H9 (cell line): ENCODE measurements around the gene HYAL1. TPM values are rescaled to one million over a fixed set of nuclear protein-coding genes. Genes with fewer than 3 reads are reported as not detected.

Source experiments
- DNase-seq: peaks from one replicate; pipeline ENCODE4 v3.0.0-alpha.2; 2017
- H2AFZ ChIP-seq: one replicate; pipeline ENCODE4 v1.6.1; 2013; ENCODE audit warnings: mild to moderate bottlenecking, low read length, control low read depth, moderate library complexity
- H2AK5ac ChIP-seq: 2 replicates; pipeline ENCODE4 v1.6.1; 2013; ENCODE audit warnings: low read length, control low read depth, mixed read lengths; ENCODE audit not compliant: insufficient read length
- H2BK120ac ChIP-seq: one replicate; pipeline ENCODE4 v1.6.1; 2013; ENCODE audit warnings: low read depth, mild to moderate bottlenecking, low read length, control low read depth, inconsistent platforms; ENCODE audit not compliant: poor library complexity, severe bottlenecking
- H2BK12ac ChIP-seq: 2 replicates; pipeline ENCODE4 v1.6.1; 2013; ENCODE audit warnings: low read length, control low read depth, mixed read lengths, low read depth; ENCODE audit not compliant: insufficient read length
- H2BK15ac ChIP-seq: 2 replicates; pipeline ENCODE4 v1.6.1; 2013; ENCODE audit warnings: low read depth, low read length, control low read depth
- H2BK20ac ChIP-seq: one replicate; pipeline ENCODE4 v1.6.1; 2013; ENCODE audit warnings: low read depth, mild to moderate bottlenecking, low read length, control low read depth, inconsistent platforms; ENCODE audit not compliant: poor library complexity, severe bottlenecking
- H2BK5ac ChIP-seq: 2 replicates; pipeline ENCODE4 v1.6.1; 2013; ENCODE audit warnings: low read length, control low read depth, mixed read lengths; ENCODE audit not compliant: insufficient read length
- H3K14ac ChIP-seq: 2 replicates; pipeline ENCODE4 v1.6.1; 2013; ENCODE audit warnings: low read length, control low read depth; ENCODE audit not compliant: insufficient read depth
- H3K18ac ChIP-seq: 2 replicates; pipeline ENCODE4 v1.6.1; 2013; ENCODE audit warnings: low read depth, mild to moderate bottlenecking, mixed read lengths, low read length, control low read depth; ENCODE audit not compliant: insufficient read length
- H3K23ac ChIP-seq: 2 replicates; pipeline ENCODE4 v1.6.1; 2013; ENCODE audit warnings: low read length, control low read depth, mixed read lengths, low read depth; ENCODE audit not compliant: insufficient read length
- H3K23me2 ChIP-seq: 2 replicates; pipeline ENCODE4 v1.6.1; 2013; ENCODE audit warnings: low read depth, mild to moderate bottlenecking, mixed read lengths, low read length, control low read depth; ENCODE audit not compliant: insufficient read length, poor library complexity, severe bottlenecking
- H3K27ac ChIP-seq: 2 replicates; pipeline ENCODE4 v1.5.1; 2013; ENCODE audit warnings: low read length, control low read depth, mixed read lengths, low read depth; ENCODE audit not compliant: insufficient read length
- H3K27me3 ChIP-seq: 2 replicates; pipeline ENCODE4 v1.6.1; 2013; ENCODE audit warnings: low read length, control low read depth, inconsistent platforms; ENCODE audit not compliant: insufficient read depth
- H3K4ac ChIP-seq: 2 replicates; pipeline ENCODE4 v1.6.1; 2013; ENCODE audit warnings: low read depth, mild to moderate bottlenecking, control low read depth, inconsistent platforms, low read length, moderate library complexity
- H3K4me1 ChIP-seq: 2 replicates; pipeline ENCODE4 v1.6.1; 2013; ENCODE audit warnings: low read length, control low read depth, inconsistent platforms; ENCODE audit not compliant: insufficient read depth
- H3K4me2 ChIP-seq: 2 replicates; pipeline ENCODE4 v1.6.1; 2013; ENCODE audit warnings: low read length, control low read depth, mixed read lengths; ENCODE audit not compliant: insufficient read length, insufficient read depth
- H3K56ac ChIP-seq: 2 replicates; pipeline ENCODE4 v1.6.1; 2013; ENCODE audit warnings: low read depth, mild to moderate bottlenecking, mixed read lengths, low read length, control low read depth; ENCODE audit not compliant: insufficient read length
- H3K79me1 ChIP-seq: 2 replicates; pipeline ENCODE4 v1.6.1; 2013; ENCODE audit warnings: low read depth, mild to moderate bottlenecking, moderate library complexity, low read length, control low read depth, inconsistent platforms; ENCODE audit not compliant: insufficient read depth, poor library complexity, severe bottlenecking
- H3K79me2 ChIP-seq: 2 replicates; pipeline ENCODE4 v1.6.1; 2013; ENCODE audit warnings: low read length, control low read depth, inconsistent platforms; ENCODE audit not compliant: insufficient read depth
- H3K9ac ChIP-seq: 2 replicates; pipeline ENCODE4 v1.6.1; 2013; ENCODE audit warnings: low read length, control low read depth, mixed read lengths; ENCODE audit not compliant: insufficient read length; ENCODE audit errors: extremely low read depth
- H3K9me3 ChIP-seq: one replicate; pipeline ENCODE4 v1.6.1; 2013; ENCODE audit warnings: low read depth, low read length, inconsistent platforms; ENCODE audit not compliant: control insufficient read depth
- H3T11ph ChIP-seq: one replicate; pipeline ENCODE4 v1.6.1; 2013; ENCODE audit warnings: mild to moderate bottlenecking, low read length, control low read depth, inconsistent platforms
- H4K20me1 ChIP-seq: one replicate; pipeline ENCODE4 v1.6.1; 2013; ENCODE audit not compliant: control insufficient read depth, insufficient read length, insufficient read depth
- H4K5ac ChIP-seq: 2 replicates; pipeline ENCODE4 v1.6.1; 2013; ENCODE audit warnings: low read depth, mild to moderate bottlenecking, mixed read lengths, low read length, control low read depth; ENCODE audit not compliant: insufficient read length
- H4K8ac ChIP-seq: replicated peaks from 2 replicates; pipeline ENCODE4 v1.6.1; 2013; ENCODE audit warnings: low read length, control low read depth, mixed read lengths, low read depth; ENCODE audit not compliant: insufficient read length
- H4K91ac ChIP-seq: 2 replicates; pipeline ENCODE4 v1.6.1; 2013; ENCODE audit warnings: low read depth, mild to moderate bottlenecking, moderate library complexity, mixed read lengths, low read length, control low read depth; ENCODE audit not compliant: insufficient read length
- H3K27ac Mint-ChIP-seq, 3 experiments: 2 replicates in 2 of 3; 3 replicates in 1 of 3; pipeline ENCODE4 v1.8.0; 2020 to 2021; ENCODE audit warnings: mixed read lengths in 3 of 3, mild to moderate bottlenecking in 1 of 3, moderate library complexity in 1 of 3
- H3K27me3 Mint-ChIP-seq: 2 replicates; pipeline ENCODE4 v1.8.0; 2021; ENCODE audit warnings: low read depth, mild to moderate bottlenecking, moderate library complexity, mixed read lengths
- H3K36me3 Mint-ChIP-seq, 3 experiments: 2 replicates in 2 of 3; 3 replicates in 1 of 3; pipeline ENCODE4 v1.8.0; 2020 to 2021; ENCODE audit warnings: low read depth in 3 of 3, mixed read lengths in 3 of 3; ENCODE audit not compliant: insufficient read depth in 1 of 3
- H3K4me1 Mint-ChIP-seq, 2 experiments: 2 replicates each; pipeline ENCODE4 v1.8.0; 2020; ENCODE audit warnings: mixed read lengths in 2 of 2
- H3K4me3 Mint-ChIP-seq, 2 experiments: 2 replicates in 1 of 2; 3 replicates in 1 of 2; pipeline ENCODE4 v1.8.0; 2020 to 2021; ENCODE audit warnings: mild to moderate bottlenecking in 2 of 2, mixed read lengths in 2 of 2, moderate library complexity in 1 of 2
- H3K9me3 Mint-ChIP-seq, 2 experiments: 2 replicates in 1 of 2; 3 replicates in 1 of 2; pipeline ENCODE4 v1.8.0; 2020; ENCODE audit warnings: mild to moderate bottlenecking in 2 of 2, mixed read lengths in 2 of 2, moderate library complexity in 1 of 2
- CTCF ChIP-seq: fragments of 200-600 bp; sonication (generic); conservative IDR thresholded peaks from 3 replicates; pipeline ENCODE4 v1.8.0; 2021; ENCODE audit warnings: antibody characterized with exemption, mild to moderate bottlenecking
- WGBS: extraction: QIAGEN DNeasy Blood & Tissue Kit; methylation state at CpG from one replicate; pipeline ENCODE4 v1.1.7; 2013; ENCODE audit warnings: missing lambda C conversion rate, low lambda C conversion rate, mixed read lengths; ENCODE audit not compliant: insufficient read length; ENCODE audit errors: extremely low coverage; 5-methylcytosine and 5-hydroxymethylcytosine counted together
- total RNA-seq: library from RNA; stranded (reverse); gene quantifications from 2 replicates; pipeline ENCODE4 v1.2.1, GENCODE V29; 2021

The HYAL1 gene
- total RNA-seq, 1 experiment from 2014 or later = 2.0 TPM

DNA sequence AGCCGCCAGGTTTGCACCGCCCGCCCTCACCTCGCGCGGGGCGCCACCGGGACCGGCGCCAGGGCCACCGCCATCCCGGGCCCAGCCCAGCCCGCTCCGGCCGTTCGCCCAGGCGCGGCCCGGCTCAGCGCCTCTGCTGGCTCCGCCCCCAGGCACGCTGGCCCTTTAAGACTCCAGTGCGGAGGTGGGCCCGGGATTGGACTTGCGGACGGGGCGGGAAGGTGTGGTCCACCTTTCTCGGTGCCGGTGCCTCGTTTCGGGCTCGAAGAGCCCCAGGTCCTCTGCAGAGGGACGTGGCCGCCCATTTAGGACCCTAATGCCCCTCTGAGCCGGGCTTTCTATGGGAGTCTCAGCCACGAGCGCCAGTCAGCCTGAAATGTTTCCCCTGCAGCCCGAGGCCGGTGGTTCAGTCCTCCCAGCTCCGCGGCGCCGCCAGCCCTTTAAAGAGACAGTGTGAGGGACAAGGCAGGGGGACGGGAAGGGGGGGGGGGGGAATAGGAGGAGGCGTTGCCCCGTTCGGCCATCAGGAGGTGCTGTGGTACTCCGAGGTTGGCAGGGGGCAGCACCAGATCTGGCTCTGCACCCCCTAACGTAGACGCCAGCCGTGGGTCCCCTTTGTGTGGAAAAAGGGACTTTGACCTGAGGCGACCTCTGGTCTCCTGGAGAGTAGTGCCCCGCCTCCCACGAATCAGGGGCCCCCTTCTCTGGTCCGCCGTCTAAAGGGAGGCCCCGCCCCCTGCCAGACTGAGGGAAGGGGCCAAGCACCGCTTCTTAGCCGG is 18.2 kb upstream of the HYAL1 start:
- H3K79me1 ChIP-seq = no peaks in the 10 kb centered on the region

More for the DNA sequence above, 18.2 kb upstream of the HYAL1 start:
- H3K4ac ChIP-seq = no peak overlapping the region
- Mint-ChIP-seq H3K36me3 (peaks cover 37 to 59% (median 47%) of the 10 kb centered on the region in 3 experiments), H3K4me1 (peaks cover 27 to 42% of the 10 kb centered on the region in 2 experiments), H3K27me3 (no peaks in the 10 kb centered on the region), H3K4me3 (peak overlapping the region; percentile 85 to 90), H3K27ac (peak overlapping the region; percentile 98 to 100 (median 99)), H3K9me3 (no peaks in the 10 kb centered on the region)
- H4K8ac ChIP-seq = no peak overlapping the region
- H3K23ac ChIP-seq = no peak overlapping the region
- peak overlapping the region; percentile 37 for H3K4me2 ChIP-seq
- H3K9me3 ChIP-seq = no peaks in the 10 kb centered on the region
- peaks cover 5% of the 10 kb centered on the region; the same call in 1 of the 2 replicates for H3K79me2 ChIP-seq
- H3K4me1 ChIP-seq = peaks cover 6% of the 10 kb centered on the region; the same call in 1 of the 2 replicates
- no peaks in the 10 kb centered on the region for H4K20me1 ChIP-seq
- no peak overlapping the region for H2BK12ac ChIP-seq
- no peak overlapping the region for H3T11ph ChIP-seq
- H3K23me2 ChIP-seq = peaks cover 15% of the 10 kb centered on the region
- peak; percentile 78 for TF ChIP-seq CTCF
- WGBS = no CpG with 5 or more reads among the region's 59 CpGs
- no peaks in the 10 kb centered on the region for H3K27me3 ChIP-seq
- no peak overlapping the region for H2AK5ac ChIP-seq
- H3K56ac ChIP-seq = no peak overlapping the region
- peak overlapping the region; percentile 98 for H3K14ac ChIP-seq
- peak; percentile 94 for DNase-seq
- no peak overlapping the region for H2BK15ac ChIP-seq
- no peak overlapping the region for H2BK120ac ChIP-seq
- H4K91ac ChIP-seq = no peak overlapping the region
- H3K27ac ChIP-seq = no peak overlapping the region
- no peak overlapping the region for H2AFZ ChIP-seq
- H3K9ac ChIP-seq = peak overlapping the region; percentile 87
- peak overlapping the region; percentile 96 for H3K18ac ChIP-seq
- H2BK5ac ChIP-seq = peak overlapping the region; percentile 81
- no peak overlapping the region for H4K5ac ChIP-seq
- no peak overlapping the region for H2BK20ac ChIP-seq
